Stimulated activated CD4-positive, alpha-beta T cell treated with anti-CD3 and anti-CD28 coated beads, Interleukin-1b, Interleukin-23, amount 100 ng/mL, for 4 hours (primary cell): ENCODE measurements around the gene SRP54.
"Not testable (repeated sequence)": the region's sequence is repeated elsewhere in the genome, so short reads cannot be mapped to it uniquely, and the experiment has no call there.

ENCODE experiments used
- DNase-seq, 2 donors: peaks; one replicate each; pipeline ENCODE4 v3.0.0-alpha.2; 2020; ENCODE audit warnings: low read depth in 2 of 2

Gene SRP54

DNA sequence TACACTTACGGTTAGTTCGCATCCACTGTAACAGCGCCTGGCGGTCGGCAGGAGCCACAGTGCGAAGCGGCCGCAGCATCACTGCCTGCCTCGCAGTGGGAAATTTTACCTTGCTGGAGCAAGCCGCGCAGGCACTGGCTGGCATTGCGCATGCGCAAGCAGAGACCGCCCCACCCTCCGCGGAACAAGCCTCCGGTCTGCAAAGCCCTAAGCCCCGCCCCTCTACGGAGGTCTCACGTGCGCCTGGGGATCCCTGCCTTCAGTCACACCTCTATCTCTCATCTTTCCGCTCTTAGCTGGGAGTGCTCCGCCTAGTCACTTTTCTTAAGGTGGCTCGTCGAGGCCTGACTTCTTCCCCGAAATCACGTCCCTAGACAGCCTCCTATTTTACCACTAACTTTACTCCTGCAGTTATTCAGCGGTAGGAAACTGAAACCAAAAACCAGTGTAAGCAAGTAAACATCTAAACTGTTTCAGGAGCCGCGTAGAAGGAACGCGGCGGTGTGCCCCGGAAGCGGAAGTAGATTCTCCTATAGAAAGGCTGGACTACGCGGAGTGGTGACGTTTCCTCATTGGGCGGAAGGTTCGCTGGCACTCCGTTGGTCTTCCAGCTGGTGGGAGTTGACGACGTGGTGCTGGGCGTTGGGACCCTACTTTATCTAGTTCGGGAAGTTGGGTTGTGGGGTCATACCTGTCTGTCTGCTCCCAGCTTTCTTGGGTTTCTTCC lies at the start of gene SRP54:
Gene SRP54 (plus strand): TSS at position 572 of the 727 bp plus-strand sequence. CDS start 13,718 bp downstream, outside the sequence.
- peak; percentile 98 to 99 for DNase-seq

DNA sequence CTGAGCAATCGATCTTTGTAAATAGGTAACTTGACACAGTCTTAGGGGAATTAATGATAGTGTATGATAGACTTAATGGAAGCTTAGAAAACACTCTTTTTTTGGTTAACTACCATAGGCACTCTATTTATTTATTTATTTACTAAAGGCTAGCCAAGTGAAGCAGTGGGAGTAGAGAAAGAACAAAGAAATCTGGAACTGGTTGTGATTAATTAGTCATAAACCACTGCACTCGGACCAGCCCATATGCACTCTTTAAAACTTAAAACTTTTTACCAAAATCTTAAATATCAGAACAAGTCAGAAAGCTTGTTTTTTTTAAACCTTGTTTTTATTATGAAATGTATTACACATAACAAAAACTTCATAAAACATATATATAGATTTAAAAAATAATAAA lies 49.5 kb upstream of the SRP54 start:
- no peak for DNase-seq

DNA sequence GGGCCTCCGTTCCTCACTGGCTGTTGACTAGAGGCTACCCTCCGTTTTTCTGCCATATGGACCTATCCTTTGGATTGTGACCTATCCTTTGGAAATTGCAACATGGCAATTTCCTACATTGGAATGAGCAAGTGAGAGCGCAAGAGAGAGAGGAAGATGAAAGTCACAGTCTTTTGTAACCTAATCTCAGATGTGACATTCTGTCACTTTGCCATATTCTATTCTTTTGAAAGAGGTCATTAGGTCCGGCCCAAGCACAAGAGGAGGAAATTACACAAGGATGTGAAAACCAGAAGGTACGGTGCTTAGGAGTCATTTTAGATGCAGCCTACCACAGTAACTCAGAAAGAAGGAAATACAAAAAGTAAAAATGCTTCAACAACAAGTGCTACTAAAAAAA lies 47.3 kb upstream of the SRP54 start:
- no peak for DNase-seq

DNA sequence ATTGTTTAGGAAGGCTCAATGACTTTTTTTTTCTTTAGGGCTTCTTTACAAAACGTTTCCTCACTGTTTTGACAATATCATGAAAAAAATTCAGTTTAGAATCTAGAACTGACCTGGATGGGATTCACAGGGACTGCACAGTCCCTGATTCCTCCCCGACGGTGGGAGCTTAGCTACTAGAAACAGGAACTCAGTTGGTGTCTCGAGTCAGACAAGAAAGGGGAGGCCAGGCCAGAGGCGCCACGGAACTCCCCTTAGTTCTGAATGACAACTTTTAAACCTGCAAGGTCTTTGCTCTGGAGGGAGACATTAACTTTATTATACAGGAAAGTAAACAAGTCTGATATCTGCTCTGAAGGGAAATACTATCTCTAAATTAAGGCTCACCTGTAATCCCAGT lies 45.4 kb upstream of the SRP54 start:
- no peak for DNase-seq

DNA sequence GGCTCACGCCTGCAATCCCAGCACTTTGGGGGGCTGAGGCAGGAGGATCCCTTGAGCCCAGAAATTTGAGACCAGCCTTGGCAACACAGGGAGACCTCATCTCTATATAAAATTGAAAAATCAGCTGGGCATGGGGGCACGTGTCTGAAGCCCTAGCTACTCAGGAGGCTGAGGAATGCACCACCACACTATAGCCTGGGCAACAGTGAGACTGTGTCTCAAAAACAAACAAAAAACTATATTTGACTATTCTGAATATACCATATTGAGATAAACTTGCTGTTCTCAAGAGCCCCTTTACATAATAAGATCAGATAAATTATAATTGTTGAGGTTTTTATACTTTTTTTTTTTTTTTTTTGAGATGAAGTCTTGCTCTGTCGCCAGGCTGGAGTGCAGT lies 44.9 kb upstream of the SRP54 start:
- DNase-seq = no peak

DNA sequence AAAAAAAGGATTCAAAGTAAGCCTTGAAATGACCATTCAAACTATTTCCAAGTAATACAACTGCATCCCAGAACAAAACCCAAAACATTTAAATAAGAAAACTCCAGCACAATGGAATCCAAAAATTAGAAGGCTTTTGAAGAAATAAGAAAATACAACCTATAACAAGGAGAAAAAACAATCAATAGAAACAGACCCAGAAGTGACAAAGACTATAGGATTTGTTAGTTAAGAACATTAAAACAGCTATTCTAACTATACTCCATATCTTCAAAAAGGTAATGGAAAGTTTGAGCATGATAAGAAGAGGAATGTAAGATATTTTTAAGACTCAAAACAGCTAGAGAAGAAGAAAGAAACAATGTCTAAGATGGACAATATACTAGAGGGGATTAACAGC lies 39.3 kb upstream of the SRP54 start:
- no peak for DNase-seq

DNA sequence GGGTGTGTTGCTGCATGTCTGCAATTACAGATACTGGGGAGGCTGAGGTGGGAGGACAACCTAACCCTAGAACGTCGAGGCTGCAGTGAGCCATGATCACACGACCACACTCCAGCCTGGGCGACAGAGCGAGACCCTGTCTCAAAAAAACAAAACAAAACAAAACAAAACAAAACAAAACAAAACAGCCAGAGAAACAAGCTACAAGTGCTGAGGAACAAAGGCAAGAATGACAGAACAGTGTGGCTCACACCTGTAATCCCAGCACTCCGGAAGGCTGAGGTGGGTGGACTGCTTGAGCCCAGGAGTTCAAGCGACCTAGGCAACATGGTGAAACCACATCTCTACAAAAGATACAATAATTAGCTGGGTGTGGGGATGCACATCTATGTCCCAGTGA lies 38.0 kb upstream of the SRP54 start:
- DNase-seq = no peak

DNA sequence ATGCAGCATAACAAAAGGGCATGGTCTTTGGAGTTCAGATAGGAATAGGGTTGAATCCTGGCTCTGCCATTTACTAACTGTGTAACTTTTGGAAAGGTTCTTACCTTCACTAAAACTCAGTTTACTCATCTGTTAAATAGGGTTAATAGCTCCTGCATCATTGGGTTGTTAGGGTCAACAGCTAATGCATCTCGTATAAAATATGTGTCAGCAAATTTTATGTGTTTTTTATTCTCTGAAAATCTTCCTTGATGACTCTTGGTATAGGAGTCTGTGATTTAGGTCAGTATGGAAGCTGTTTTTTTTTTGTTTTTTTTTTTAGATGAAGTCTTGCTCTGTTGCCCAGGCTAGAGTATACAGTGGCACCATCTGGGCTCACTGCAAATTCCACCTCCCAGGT lies 36.1 kb upstream of the SRP54 start:
- DNase-seq = no peak

DNA sequence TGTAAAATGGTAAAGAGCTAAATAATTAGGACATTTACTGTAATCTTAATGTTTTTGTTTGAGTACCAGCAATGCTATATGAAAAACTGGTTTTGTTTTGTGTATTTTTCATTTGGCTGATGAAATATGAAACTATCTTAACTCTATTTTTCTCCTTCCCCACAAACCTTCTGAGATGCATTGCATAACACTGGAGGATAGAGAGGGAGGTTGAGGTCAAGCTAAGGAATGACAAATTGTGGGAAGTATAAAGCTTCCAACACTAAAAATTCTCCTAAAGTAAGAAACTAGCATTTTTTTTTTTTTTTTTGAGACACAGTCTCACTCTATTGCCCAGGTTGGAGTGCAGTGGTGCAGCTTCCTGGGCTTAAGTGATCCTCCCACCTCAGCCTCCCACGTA lies 31.5 kb upstream of the SRP54 start:
- no peak for DNase-seq

DNA sequence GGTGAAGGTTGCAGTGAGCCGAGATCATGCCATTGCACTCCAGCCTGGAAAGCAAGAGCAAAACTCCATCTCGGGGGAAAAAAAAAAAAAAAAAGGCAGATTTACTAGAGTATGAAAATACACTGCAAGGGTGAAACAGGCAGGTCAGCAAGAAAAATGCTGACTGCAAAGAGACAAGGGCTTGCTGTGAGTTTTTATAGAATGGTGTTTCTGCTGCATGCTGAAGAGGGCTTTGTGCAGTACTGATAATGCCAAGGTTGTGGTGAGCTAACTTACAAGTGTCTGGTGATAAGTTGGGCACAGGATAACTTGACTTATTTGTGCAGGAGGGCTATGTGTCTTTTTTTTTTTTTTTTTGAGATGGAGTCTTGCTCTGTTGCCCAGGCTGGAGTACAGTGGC lies 25.9 kb upstream of the SRP54 start:
- no peak for DNase-seq

DNA sequence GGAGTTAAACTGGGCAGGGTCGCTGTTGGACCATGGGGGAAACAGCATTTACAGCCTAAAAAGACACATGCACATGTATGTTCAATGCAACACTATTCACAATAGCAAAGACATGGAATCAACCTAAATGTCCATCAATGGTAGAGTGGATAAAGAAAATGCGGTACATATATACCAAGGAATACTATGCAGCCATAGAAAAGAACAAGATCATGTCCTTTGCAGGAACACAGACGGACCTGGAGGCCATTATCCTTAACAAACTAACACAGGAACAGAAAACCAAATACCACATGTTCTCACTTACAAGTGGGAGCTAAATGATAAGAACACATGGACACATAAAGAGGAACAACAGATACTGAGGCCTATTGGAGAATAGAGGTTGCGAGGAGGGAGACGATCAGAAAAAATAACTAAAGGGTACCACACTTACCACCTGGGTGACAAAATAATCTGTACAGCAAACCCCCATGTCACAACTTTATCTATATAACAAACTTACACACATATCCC lies 25.0 kb upstream of the SRP54 start:
- DNase-seq = no peak

DNA sequence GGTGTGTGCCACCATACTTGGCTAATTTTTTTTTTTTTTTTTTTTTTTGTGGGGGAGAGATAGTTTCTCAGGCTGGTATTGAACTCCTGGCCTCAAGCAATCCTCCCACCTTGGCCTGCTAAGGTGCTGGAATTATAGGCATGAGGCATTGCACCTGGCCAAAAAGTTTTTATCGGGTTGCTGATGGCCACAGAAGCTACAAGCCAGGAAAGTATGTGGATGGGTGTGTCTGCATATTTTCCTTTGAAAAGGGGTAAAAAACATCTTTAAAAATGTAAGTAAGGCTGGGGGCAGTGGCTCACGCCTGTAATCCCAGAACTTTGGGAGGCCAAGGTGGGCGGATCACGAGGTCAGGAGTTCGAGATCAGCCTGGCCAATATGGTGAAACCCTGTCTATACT lies 20.7 kb upstream of the SRP54 start:
- DNase-seq = not testable (repeated sequence)

DNA sequence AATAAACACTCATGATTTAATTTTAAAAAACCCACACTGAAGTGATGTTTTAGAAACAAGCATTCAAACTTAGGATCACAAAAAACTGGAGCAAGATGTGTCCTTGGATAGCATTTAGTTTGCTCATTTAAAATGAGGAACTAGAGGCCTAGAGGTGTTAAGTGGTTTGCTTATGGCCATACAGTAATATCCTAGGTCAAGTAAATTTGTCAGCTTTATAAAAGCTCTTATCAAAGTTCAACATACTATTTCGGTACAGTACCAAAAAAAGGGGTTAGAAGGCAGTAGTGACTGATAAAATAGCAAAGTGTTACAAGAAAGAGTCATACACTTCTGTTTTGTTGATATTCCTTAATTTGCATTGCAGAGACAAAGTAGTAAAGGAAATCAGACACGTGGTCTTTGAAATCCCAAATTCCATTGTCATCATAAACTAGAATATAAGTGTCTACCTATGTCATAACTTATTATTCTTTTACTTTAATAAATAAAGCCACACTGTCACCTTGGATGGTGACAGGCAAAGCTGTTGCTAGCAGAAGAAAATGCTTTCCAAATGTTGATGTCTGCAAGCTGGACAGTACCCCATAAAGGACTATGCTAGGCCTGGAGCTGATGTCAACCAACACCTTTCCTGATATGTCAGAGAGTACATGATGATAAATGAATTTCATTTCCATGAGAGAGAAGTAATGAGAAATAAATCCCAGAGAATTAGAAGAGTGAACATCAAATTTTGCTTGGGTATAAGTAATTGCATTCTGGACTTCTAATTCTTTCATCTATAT lies 17.6 kb upstream of the SRP54 start:
- DNase-seq = no peak

DNA sequence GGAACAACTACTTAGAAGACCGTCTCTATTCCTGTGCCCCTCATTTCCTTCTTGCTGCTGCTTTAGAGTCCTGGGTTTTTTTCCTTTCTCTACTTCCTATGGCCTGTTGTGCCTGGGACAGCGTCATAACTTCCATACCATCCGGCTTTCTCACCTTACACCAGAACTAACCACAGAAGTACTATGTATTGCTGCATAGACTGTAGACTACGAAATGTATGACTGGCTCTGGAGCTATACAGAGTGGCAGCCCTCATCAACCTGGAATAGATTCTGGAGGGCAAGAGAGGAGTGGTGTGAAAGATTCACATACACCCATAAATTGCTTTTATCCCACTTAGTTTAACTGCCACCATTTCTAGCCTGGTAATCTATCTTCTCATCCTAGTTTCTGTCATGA lies 16.9 kb upstream of the SRP54 start:
- DNase-seq = no peak

DNA sequence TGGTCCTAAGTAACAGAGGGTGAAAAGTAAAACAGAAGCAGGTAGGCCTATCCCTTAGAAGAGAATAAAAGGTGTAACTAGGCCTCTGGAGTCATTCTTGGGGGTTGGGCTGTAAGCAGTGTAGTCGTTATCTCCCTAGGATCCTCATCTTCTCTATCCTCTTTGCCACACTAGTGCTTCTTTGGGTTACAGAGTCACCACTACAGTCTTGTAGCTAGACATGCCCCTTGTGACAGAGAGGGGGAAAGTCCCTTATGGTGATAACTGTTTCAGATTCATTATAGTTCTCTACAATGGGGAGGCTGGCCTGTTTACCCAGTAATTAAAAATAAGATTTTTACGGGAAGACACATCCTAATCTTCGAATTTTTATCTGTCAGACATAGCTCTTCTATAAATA lies 16.4 kb upstream of the SRP54 start:
- DNase-seq = no peak

DNA sequence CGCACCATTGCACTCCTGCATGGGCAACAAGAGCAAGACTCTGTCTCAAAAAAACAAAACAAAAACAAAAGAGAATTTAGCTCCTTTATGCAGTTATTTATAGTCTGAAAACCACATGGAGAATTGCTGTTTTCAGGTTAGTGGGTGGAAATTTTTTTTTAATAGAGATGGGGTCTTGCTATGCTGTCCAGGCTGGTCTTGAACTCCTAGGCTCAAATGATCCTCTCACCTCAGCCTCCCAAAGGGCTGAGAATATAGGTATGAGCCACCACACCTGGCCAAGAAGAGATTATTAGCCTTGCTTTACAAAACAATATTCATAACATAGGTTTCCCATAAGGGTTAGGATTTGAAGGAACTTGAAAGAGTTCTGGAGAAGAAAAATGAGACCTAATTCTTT lies 12.1 kb upstream of the SRP54 start:
- DNase-seq = no peak

DNA sequence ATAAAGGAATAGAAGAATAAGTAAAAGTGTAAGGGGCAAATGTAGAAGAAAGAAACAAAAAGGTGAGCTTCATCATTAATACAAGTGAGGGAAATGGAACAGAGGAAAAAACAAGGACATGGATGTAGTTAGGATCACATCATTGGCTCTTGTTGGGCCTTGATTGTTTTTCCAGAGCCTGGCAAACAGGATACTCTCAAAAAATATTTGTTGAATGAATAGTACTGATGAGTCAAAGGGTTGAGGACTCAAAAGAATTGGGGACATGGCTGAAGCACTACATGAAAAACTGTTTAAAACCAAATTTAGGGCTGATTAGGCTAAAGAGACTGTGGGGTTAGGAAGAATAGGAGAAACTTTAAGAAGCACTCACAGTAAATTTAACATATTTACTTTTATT lies 11.4 kb upstream of the SRP54 start:
- DNase-seq = no peak

DNA sequence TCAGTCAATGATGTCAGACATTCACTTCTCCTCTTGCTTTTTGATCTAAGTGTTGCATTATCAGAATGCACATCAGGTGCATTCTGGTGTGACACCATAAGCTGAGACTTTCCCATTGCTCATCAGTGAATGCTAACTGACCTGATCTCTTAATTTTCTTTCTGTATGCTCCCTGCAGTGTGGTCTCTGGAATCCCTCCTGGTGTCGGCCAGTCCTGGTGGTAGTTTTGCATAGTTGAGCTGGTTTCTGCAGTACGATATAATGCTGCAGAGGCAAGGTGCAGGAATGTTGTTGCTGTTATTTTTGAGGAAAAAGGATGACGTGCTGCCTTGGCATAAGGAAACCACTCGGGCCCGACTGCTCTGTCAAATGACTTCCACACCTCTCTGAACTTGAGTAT lies 11.0 kb upstream of the SRP54 start:
- no peak for DNase-seq

DNA sequence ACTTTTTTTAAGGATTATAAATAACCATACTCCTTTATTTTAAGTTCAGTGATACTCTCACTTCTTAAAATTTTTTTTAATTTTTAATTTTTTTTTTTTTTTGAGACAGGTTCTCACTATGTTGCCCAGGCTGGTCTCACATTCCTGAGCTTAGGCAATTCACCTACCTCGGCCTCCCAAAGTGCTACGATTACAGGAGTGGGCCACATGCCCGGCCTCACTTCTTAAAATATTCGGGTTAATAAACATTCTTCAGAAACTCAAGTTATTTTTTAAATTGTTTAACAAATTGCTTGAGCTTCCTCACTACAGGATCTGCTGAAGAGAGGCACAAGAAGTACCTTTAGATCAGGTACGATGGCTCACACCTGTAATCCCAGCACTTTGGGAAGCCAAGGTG lies 4.3 kb upstream of the SRP54 start:
- no peak for DNase-seq

DNA sequence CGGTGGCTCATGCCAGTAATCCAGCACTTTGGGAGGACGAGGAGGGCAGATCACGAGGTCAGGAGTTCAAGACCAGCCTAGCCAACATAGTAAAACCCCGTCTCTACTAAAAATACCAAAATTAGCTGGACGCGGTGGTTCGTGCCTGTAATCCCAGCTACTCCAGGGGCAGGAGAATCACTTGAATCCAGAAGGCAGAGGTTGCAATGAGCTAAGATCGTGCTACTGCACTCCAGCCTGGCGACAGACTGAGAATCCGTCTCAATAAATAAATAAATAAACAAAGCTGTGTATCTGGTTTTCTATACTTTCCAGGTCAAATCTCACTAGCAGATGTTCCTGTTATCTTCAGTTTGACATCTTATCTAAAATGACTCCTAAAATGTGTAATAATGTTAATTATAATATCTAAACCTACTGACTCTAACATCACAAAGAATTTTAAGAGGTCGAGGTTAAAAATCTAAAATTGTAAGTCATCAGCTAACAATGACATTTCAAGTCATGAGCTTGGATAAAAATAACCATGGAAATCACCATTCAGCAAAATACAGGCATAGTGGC lies 2.4 kb upstream of the SRP54 start:
- no peak for DNase-seq

DNA sequence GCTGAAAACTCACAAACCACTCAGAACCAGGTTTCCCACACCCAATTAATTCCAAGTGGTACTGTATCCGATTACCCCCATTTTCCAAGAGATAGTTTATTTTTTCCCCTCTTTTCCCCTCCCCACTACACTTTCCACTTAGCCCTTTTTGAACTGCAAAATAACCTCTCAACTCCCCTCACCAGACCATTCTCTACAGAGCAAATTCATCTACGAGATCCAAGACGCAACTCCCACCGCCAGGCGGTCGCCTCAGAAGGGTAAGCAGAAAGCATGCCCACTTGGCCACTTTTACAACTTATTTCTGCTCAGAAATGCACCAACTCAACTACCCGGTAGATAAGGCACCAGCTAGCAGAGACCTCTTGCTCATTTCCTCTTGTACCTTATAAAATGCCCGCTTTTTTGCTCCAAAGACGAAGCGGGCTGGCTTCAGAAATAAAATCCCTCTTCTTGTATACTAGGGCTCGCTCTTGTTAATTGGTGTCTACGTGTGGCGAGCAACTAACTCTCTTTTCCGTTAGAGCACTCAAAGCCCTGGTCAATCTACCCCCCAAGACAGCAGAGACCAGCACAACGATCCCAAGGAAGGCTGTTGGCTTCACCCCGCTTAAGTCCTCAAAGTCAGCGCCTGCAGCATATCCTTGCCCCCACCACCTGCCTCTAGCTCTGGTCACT lies 910 bp upstream of the SRP54 start:
- peak; percentile 6 to 21 for DNase-seq

DNA sequence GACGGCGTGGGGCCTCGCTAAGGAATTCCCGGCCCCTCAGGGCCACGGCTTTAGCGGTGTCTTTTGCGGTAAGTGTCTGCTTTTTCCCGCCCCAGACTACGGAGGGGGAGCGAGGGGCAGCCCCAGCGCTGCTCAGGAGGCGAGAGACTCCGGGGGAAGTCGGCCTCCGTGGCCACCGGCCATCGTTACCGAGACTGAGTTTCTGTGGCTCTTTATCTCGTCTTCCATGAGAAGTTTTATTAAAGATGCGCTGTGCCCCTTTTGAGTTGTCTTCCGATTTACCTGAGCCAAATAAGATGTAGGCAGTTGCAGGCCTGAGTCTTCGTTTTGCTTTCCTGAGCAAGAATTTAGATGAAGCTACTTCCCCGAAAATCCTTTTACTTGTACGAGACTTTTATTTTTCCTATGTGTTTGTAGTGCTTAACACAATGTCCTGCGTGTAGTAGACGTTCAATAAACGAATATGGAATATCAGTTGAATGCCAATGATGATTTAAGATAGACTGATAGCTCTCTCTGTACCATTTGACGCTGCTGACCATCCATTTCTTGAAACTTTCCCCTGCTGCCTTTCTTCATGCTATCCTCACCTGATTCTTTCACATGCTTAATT lies 462 bp downstream of the SRP54 start:
- no peak for DNase-seq
